OCI-LY3 (cell line): ENCODE results near the gene NINJ1.

Source experiments
- H2AFZ ChIP-seq: fragments of 200-600, 300-600 bp; shearing (Covaris generic); 2 replicates; pipeline ENCODE4 v1.6.0; 2014; ENCODE audit warnings: antibody characterized with exemption, low read depth, low read length
- H3K27ac ChIP-seq: fragments of 200-600, 300-600 bp; sonication (generic); 2 replicates; pipeline ENCODE4 v1.5.1; 2014; ENCODE audit warnings: mild to moderate bottlenecking, low read length, moderate library complexity, mixed read lengths
- H3K27me3 ChIP-seq: fragments of 200-600, 300-600 bp; sonication (generic); 2 replicates; pipeline ENCODE4 v1.6.1; 2014; ENCODE audit warnings: low read depth, low read length, mixed read lengths
- H3K36me3 ChIP-seq: fragments of 200-600, 300-600 bp; sonication (generic); replicated peaks from 2 replicates; pipeline ENCODE3; 2014; ENCODE audit warnings: low read depth, low read length, mixed read lengths
- H3K4me1 ChIP-seq: fragments of 300-600, 200-600 bp; sonication (generic); 2 replicates; pipeline ENCODE4 v1.6.1; 2014; ENCODE audit warnings: low read length, mixed read lengths
- H3K4me2 ChIP-seq: fragments of 200-600, 300-600 bp; sonication (generic); 2 replicates; pipeline ENCODE4 v1.6.1; 2014; ENCODE audit warnings: low read length, mixed read lengths
- H3K4me3 ChIP-seq: fragments of 300-600, 200-600 bp; sonication (generic); 2 replicates; pipeline ENCODE4 v1.5.1; 2014; ENCODE audit warnings: antibody characterized with exemption, mild to moderate bottlenecking, low read length, moderate library complexity
- H3K79me2 ChIP-seq: fragments of 300-600, 200-600 bp; shearing (Covaris generic); 2 replicates; pipeline ENCODE4 v1.6.1; 2014; ENCODE audit warnings: mild to moderate bottlenecking, low read length, mixed read lengths
- H3K9ac ChIP-seq: fragments of 300-600, 200-600 bp; shearing (Covaris generic); 2 replicates; pipeline ENCODE4 v1.6.0; 2014; ENCODE audit warnings: mild to moderate bottlenecking, low read length, moderate library complexity
- H3K9me3 ChIP-seq: fragments of 200-600, 300-600 bp; shearing (Covaris generic); 2 replicates; pipeline ENCODE4 v1.6.1; 2014; ENCODE audit warnings: low read length, mixed read lengths; ENCODE audit not compliant: insufficient read depth
- H4K20me1 ChIP-seq: fragments of 200-600, 300-600 bp; sonication (generic); 2 replicates; pipeline ENCODE4 v1.6.1; 2016; ENCODE audit warnings: low read length, mixed read lengths; ENCODE audit not compliant: insufficient read depth
- EZH2phosphoT487 ChIP-seq: fragments of 200-600 bp; shearing (Covaris generic); IDR thresholded peaks from 2 replicates; pipeline ENCODE4 v1.6.1; 2018; ENCODE audit warnings: antibody characterized with exemption, mixed run types, low read depth
- TF ChIP-seq, protein P1 (sequence below): fragments of 200-600, 300-600 bp; sonication (generic); IDR thresholded peaks from 2 replicates; pipeline ENCODE4 v1.5.1; 2014; ENCODE audit warnings: antibody characterized with exemption, low read length, low read depth

Gene NINJ1

GRCh38 chr9:93133681-93134014 lies 403 bp downstream of the NINJ1 start:
- TF ChIP-seq, protein P1, sequence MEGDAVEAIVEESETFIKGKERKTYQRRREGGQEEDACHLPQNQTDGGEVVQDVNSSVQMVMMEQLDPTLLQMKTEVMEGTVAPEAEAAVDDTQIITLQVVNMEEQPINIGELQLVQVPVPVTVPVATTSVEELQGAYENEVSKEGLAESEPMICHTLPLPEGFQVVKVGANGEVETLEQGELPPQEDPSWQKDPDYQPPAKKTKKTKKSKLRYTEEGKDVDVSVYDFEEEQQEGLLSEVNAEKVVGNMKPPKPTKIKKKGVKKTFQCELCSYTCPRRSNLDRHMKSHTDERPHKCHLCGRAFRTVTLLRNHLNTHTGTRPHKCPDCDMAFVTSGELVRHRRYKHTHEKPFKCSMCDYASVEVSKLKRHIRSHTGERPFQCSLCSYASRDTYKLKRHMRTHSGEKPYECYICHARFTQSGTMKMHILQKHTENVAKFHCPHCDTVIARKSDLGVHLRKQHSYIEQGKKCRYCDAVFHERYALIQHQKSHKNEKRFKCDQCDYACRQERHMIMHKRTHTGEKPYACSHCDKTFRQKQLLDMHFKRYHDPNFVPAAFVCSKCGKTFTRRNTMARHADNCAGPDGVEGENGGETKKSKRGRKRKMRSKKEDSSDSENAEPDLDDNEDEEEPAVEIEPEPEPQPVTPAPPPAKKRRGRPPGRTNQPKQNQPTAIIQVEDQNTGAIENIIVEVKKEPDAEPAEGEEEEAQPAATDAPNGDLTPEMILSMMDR, result no peak
- TF ChIP-seq EZH2phosphoT487, result no peak
- Histone ChIP-seq H3K9me3 (no peaks in the 10 kb centered on the region), H3K4me1 (peaks cover 25% of the 10 kb centered on the region), H3K4me3 (peak overlapping the region; percentile 89), H3K27ac (peak overlapping the region; percentile 19; the same call in 1 of the 2 replicates), H2AFZ (peak overlapping the region; percentile 10; the same call in 1 of the 2 replicates), H3K36me3 (no peaks in the 10 kb centered on the region), H3K79me2 (peaks cover 14% of the 10 kb centered on the region), H4K20me1 (peaks cover 7% of the 10 kb centered on the region; the same call in 1 of the 2 replicates), H3K9ac (peak overlapping the region; percentile 73), H3K4me2 (peak overlapping the region; percentile 99), H3K27me3 (peaks cover 5% of the 10 kb centered on the region; the same call in 1 of the 2 replicates)

DNA sequence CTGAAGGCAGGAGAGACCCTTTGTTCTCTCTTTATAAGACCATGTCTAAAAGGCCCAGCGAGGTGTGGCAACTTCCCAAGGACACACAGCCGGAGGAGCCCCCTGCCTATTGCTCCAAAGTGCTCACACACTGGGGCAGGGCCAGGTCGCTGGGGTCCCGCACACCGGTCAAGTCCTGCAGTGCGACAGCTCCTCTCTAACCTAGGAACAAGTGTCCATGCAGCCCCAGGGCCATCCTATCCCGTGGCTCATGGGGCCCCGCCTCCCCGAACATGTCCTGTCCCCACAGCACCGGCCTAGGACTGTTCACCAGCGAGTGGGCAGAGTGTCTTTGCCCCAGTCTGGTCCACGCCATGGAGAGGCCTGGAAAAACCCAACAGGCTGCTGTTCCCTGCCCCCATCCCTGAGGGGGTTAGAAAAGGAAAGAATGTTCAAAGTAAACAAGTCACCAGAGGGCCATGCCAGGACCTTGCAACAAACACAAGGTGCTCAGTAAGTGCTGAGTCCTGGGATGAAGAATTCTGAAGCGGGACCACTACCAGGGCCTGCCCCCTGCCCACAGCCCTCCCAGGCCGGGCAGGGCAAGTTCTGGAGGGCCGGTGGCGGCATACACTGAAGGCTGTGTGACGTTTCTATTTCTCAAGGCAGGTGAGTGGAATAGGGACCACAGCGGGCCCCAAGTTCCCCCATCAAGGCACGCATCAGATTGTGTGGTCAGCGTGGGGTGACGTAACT lies 938 bp downstream of the NINJ1 start:
- peak overlapping the region; percentile 89 for H3K4me3 ChIP-seq
- no peaks in the 10 kb centered on the region for H3K36me3 ChIP-seq
- H3K9me3 ChIP-seq, result no peaks in the 10 kb centered on the region
- peaks cover 5% of the 10 kb centered on the region; the same call in 1 of the 2 replicates for H3K27me3 ChIP-seq
- H2AFZ ChIP-seq, result peak overlapping the region; percentile 10; the same call in 1 of the 2 replicates
- peaks cover 14% of the 10 kb centered on the region for H3K79me2 ChIP-seq
- peak overlapping the region; percentile 19; the same call in 1 of the 2 replicates for H3K27ac ChIP-seq
- no peak for TF ChIP-seq EZH2phosphoT487
- TF ChIP-seq, protein P1, result no peak
- H3K4me1 ChIP-seq, result peaks cover 25% of the 10 kb centered on the region
- H3K9ac ChIP-seq, result peak overlapping the region; percentile 73
- peak overlapping the region; percentile 99 for H3K4me2 ChIP-seq
- peaks cover 7% of the 10 kb centered on the region; the same call in 1 of the 2 replicates for H4K20me1 ChIP-seq

- peak overlapping the region; percentile 89; the same call in 1 of the 2 replicates for H3K4me3 ChIP-seq
- H3K36me3 ChIP-seq, result no peaks in the 10 kb centered on the region
- H4K20me1 ChIP-seq, result peaks cover 7% of the 10 kb centered on the region; the same call in 1 of the 2 replicates
- no peak overlapping the region for H3K9ac ChIP-seq
- peaks cover 5% of the 10 kb centered on the region; the same call in 1 of the 2 replicates for H3K27me3 ChIP-seq
- H3K4me1 ChIP-seq, result peaks cover 25% of the 10 kb centered on the region
- H3K4me2 ChIP-seq, result peak overlapping the region; percentile 99
- H3K9me3 ChIP-seq, result no peaks in the 10 kb centered on the region
- peaks cover 14% of the 10 kb centered on the region for H3K79me2 ChIP-seq
- H2AFZ ChIP-seq, result no peak overlapping the region
- no peak overlapping the region for H3K27ac ChIP-seq
- TF ChIP-seq, protein P1, result no peak
- TF ChIP-seq EZH2phosphoT487, result no peak
Measured at GRCh38 chr9:93132287-93132927, 1.6 kb downstream of the NINJ1 start.

DNA sequence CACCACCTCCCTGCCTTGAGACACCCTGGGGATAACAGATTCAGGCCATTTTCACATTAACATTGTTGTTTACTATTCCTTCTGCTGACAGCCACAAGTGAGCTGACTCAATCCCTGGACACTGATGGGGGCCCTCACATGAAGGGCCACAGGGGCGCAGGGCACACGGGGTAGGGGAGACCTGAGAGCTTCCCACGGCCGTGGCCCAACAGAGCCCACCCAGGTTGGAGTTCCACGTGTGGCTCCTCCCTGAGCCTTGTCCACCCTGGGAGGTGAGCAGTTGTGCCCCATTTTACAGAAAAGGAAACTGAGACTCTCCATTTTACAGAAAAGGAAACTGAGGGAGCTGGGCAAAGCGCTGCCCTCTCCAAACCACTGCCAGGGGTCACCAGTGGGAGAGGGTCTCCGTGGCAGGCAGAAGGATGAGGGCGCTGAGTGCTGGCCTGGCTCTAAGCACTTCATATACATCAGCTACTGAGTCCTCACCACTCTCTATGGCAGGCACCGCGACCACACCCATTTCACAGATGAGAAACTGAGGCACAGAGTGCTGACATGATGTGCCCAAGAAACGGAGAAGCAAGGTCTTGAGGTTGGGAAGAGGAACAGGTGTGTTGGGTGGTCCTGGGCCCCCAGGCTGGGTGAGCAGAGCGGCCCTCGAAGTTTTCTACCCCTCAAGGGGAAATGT lies 2.3 kb downstream of the NINJ1 start:
- Histone ChIP-seq H3K9me3 (no peaks in the 10 kb centered on the region), H3K36me3 (no peaks in the 10 kb centered on the region), H4K20me1 (peaks cover 7% of the 10 kb centered on the region; the same call in 1 of the 2 replicates), H3K4me3 (no peak overlapping the region), H3K27me3 (peaks cover 5% of the 10 kb centered on the region; the same call in 1 of the 2 replicates), H3K79me2 (peaks cover 14% of the 10 kb centered on the region), H2AFZ (no peak overlapping the region), H3K27ac (no peak overlapping the region), H3K4me2 (no peak overlapping the region), H3K4me1 (peaks cover 25% of the 10 kb centered on the region), H3K9ac (no peak overlapping the region)
- no peak for TF ChIP-seq EZH2phosphoT487
- TF ChIP-seq, protein P1, result no peak
